Midbrain (tissue), 1 donor: ENCODE results near the gene PHLDB2.

Experiments
- DNase-seq: peaks from one replicate; lab custom pipeline; 2025; lab: John Stamatoyannopoulos, UW

Gene PHLDB2

GRCh38 chr3:111965484-111965883 lies 106.4 kb downstream of the PHLDB2 start:
- DNase-seq: no peak

GRCh38 chr3:111967068-111967467 lies 108.0 kb downstream of the PHLDB2 start:
- no peak for DNase-seq

- peak; percentile 80 for DNase-seq
These were observed 108.7 kb downstream of the PHLDB2 start for GRCh38 chr3:111967651-111968274.

GRCh38 chr3:111968319-111969054 lies 109.4 kb downstream of the PHLDB2 start:
- DNase-seq: no peak

- no peak for DNase-seq
These were observed 111.3 kb downstream of the PHLDB2 start for GRCh38 chr3:111970376-111970775.

- no peak for DNase-seq
These were observed 112.6 kb downstream of the PHLDB2 start for GRCh38 chr3:111971533-111972130.

GRCh38 chr3:111972891-111973290 lies 113.8 kb downstream of the PHLDB2 start:
- DNase-seq: no peak

GRCh38 chr3:111975131-111975530 lies 116.1 kb downstream of the PHLDB2 start:
- no peak for DNase-seq

GRCh38 chr3:111976254-111976653 lies 117.2 kb downstream of the PHLDB2 start:
- no peak for DNase-seq

- DNase-seq: peak; percentile 99
These were observed 119.7 kb downstream of the PHLDB2 start, which contains the start of gene ABHD10 for GRCh38 chr3:111978583-111979433. ABHD10 (plus strand) TSS chr3:111979026; CDS start chr3:111979062, 36 bp downstream.

- no peak for DNase-seq
These were observed 120.5 kb downstream of the PHLDB2 start for GRCh38 chr3:111979434-111980038.

- no peak for DNase-seq
These were observed 121.8 kb downstream of the PHLDB2 start for GRCh38 chr3:111980716-111981456.

GRCh38 chr3:111981457-111981763 lies 122.3 kb downstream of the PHLDB2 start:
- no peak for DNase-seq

GRCh38 chr3:111984636-111985298 lies 125.7 kb downstream of the PHLDB2 start:
- no peak for DNase-seq

- no peak for DNase-seq
These were observed 127.7 kb downstream of the PHLDB2 start for GRCh38 chr3:111986800-111987199.

- peak; percentile 57 for DNase-seq
These were observed 130.1 kb downstream of the PHLDB2 start for GRCh38 chr3:111989061-111989678.

GRCh38 chr3:111993038-111993437 lies 134.0 kb downstream of the PHLDB2 start:
- no peak for DNase-seq

GRCh38 chr3:111998636-111999483 lies 139.8 kb downstream of the PHLDB2 start, which contains the start of gene TAGLN3:
TAGLN3 (plus strand) TSS chr3:111998922; CDS start chr3:111999423, 501 bp downstream.
- peak; percentile 42 for DNase-seq
